ENCODE measurements around the gene FBXW11. TPM values are rescaled to one million over a fixed set of nuclear protein-coding genes. Genes with fewer than 3 reads are reported as not detected.

The FBXW11 gene
- total RNA-seq, 1 experiment from 2014 or later: 54.8 TPM

DNA sequence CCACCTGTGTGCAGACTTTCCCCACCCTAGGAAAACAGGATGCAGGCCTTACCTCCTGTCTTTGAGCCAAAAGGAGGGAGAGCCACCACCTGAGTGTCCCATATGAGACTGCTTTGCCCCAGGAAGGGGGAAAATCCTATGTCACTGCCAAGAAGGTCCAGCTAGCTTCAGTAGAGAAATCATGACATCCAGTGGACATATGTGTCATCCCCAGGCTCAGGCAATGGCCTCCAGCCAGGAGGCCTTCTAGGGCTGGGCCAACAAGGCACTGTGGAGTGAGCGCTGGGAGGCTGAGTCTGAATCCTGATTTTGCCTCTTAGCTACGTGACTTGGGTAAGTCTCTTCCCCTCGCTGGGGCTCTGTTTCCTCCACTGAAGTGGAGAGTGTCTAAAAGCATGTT lies 160.6 kb downstream of the FBXW11 start:
- Histone ChIP-seq H3F3A (ENCODE audit: insufficient read depth, low read depth) (no peaks in the 10 kb centered on the region), H3K4me3 (no peak overlapping the region), H4K20me1 (ENCODE audit: insufficient read depth) (no peaks in the 10 kb centered on the region), H3K4me2 (no peak overlapping the region), H3K9me2 (ENCODE audit: insufficient read depth) (no peaks in the 10 kb centered on the region), H3K27ac (no peak overlapping the region), H3K27me3 (ENCODE audit: insufficient read depth, low read depth) (no peaks in the 10 kb centered on the region), H3K4me1 (replicated peaks; ENCODE audit: insufficient read depth) (no peaks in the 10 kb centered on the region), H3K79me2 (ENCODE audit: low read depth) (no peaks in the 10 kb centered on the region), H3K36me3 (ENCODE audit: low read depth) (no peaks in the 10 kb centered on the region), H2AFZ (no peak overlapping the region), H3K9me3 (ENCODE audit: insufficient read depth, low read depth) (no peaks in the 10 kb centered on the region)
- ChIA-PET POLR2A (ENCODE audit: unreplicated experiment) (no interaction called here), CTCF (interaction anchor here (0.9 kb wide), 1 partner anchor 427 kb away, joined by 3 read pairs; the partner anchor contains the start of gene FGF18)
- no peak for DNase-seq
- peak; percentile 43 for TF ChIP-seq CTCF (conservative IDR thresholded peaks at IDR 0.05)
- no peak for TF ChIP-seq EZH2 (IDR thresholded peaks at IDR 0.05; ENCODE audit: low read depth)
- intact Hi-C loops (cut with micrococcal nuclease; ENCODE audit: unreplicated experiment): no loop called here
- no TSS peak for BruUV-seq (replicated peaks)

DNA sequence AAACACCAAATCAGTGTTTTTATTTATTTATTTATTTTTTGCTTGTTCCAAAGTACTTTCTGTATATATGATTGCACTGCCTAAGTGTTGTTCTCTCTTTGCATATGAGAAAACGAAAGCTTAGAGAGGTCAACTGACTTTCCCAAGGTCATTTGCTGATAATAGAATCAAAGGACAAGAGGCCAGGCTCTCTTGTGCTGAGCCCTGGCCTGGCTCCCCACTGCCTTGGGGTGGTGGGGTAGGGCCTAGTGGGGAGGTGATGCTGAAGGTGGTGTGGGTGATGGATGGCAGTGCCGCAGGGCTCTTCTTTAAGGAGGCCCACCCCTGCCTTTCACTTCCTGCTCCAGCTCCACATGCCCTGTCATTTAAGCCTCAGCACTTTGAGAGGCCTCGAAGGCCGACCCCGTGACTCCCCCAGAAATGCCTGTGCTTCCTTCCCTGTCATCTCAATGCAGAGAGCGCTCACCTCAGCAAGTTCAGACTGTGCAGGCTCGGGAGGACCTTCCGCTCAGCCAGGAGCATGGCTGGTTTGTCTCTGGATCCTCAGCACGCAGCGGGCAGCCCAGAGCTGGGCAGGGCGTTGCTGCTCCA lies 161.3 kb downstream of the FBXW11 start:
- Histone ChIP-seq H3K4me3 (no peak overlapping the region), H4K20me1 (ENCODE audit: insufficient read depth) (no peaks in the 10 kb centered on the region), H3K9me2 (ENCODE audit: insufficient read depth) (no peaks in the 10 kb centered on the region), H3K79me2 (ENCODE audit: low read depth) (no peaks in the 10 kb centered on the region), H3K4me2 (no peak overlapping the region), H3K4me1 (replicated peaks; ENCODE audit: insufficient read depth) (no peaks in the 10 kb centered on the region), H2AFZ (no peak overlapping the region), H3F3A (ENCODE audit: insufficient read depth, low read depth) (no peaks in the 10 kb centered on the region), H3K36me3 (ENCODE audit: low read depth) (no peaks in the 10 kb centered on the region), H3K27me3 (ENCODE audit: insufficient read depth, low read depth) (no peaks in the 10 kb centered on the region), H3K9me3 (ENCODE audit: insufficient read depth, low read depth) (no peaks in the 10 kb centered on the region), H3K27ac (no peak overlapping the region)
- ChIA-PET POLR2A (ENCODE audit: unreplicated experiment) (no interaction called here), CTCF (interaction anchor here (0.9 kb wide), 1 partner anchor 426 kb away, joined by 3 read pairs; the partner anchor contains the start of gene FGF18)
- no peak for DNase-seq
- intact Hi-C loops (cut with micrococcal nuclease; ENCODE audit: unreplicated experiment): no loop called here
- no TSS peak for BruUV-seq (replicated peaks)
- no peak for TF ChIP-seq EZH2 (IDR thresholded peaks at IDR 0.05; ENCODE audit: low read depth)
- no peak for TF ChIP-seq CTCF (conservative IDR thresholded peaks at IDR 0.05)

DNA sequence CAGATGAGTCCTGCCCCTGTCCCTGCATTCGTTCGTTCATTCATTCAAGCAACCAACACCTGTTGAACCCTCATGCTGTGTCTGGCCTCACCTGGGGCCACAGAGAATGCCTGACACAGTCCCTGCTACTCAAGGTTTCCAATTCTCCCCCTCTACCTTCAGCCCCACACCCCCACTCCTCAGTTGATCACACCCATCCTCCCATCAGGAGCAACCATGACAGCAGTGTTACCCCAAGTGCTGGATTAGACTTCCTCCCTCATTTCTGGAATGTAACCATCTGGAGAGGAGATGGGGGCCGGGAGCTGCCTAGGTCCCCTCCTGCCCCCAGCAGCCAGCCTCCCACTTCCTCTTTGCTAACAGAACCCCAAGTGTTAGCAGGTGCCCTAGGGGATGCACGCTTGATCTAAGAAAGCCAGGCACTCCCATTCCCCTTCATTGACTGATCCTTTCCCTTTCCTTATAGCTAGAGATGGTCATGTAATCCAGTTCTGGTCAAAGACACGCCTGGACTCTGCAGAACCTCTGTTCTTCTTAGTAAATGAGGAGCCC lies 163.6 kb downstream of the FBXW11 start:
- BruUV-seq (replicated peaks): no TSS peak
- Histone ChIP-seq H3K9me2 (ENCODE audit: insufficient read depth) (no peaks in the 10 kb centered on the region), H2AFZ (no peak overlapping the region), H3K4me1 (replicated peaks; ENCODE audit: insufficient read depth) (no peaks in the 10 kb centered on the region), H3K36me3 (ENCODE audit: low read depth) (no peaks in the 10 kb centered on the region), H3K4me2 (no peak overlapping the region), H3K27ac (no peak overlapping the region), H3K4me3 (no peak overlapping the region), H3K79me2 (ENCODE audit: low read depth) (no peaks in the 10 kb centered on the region), H3F3A (ENCODE audit: insufficient read depth, low read depth) (no peaks in the 10 kb centered on the region), H3K27me3 (ENCODE audit: insufficient read depth, low read depth) (no peaks in the 10 kb centered on the region), H4K20me1 (ENCODE audit: insufficient read depth) (no peaks in the 10 kb centered on the region), H3K9me3 (ENCODE audit: insufficient read depth, low read depth) (no peaks in the 10 kb centered on the region)
- CTCF ChIA-PET: no interaction called here
- no peak for DNase-seq
- TF ChIP-seq EZH2 (IDR thresholded peaks at IDR 0.05; ENCODE audit: low read depth) (no peak), CTCF (conservative IDR thresholded peaks at IDR 0.05) (no peak)
- intact Hi-C loops (cut with micrococcal nuclease; ENCODE audit: unreplicated experiment): no loop called here
- POLR2A ChIA-PET (ENCODE audit: unreplicated experiment): no interaction called here
